OCI-LY1 (cell line): ENCODE measurements around the gene TXNL4B.

Source experiments
- H2AFZ ChIP-seq: fragments of 200-600 bp; sonication (generic), shearing (Covaris generic); 2 replicates; pipeline ENCODE4 v1.6.0; 2014; ENCODE audit warnings: antibody characterized with exemption, mild to moderate bottlenecking, low read length
- H3F3A ChIP-seq: fragments of 200-600 bp; sonication (generic), shearing (Covaris generic); 2 replicates; pipeline ENCODE4 v1.6.0; 2014; ENCODE audit warnings: mild to moderate bottlenecking, antibody characterized with exemption, low read length, moderate library complexity; ENCODE audit not compliant: insufficient read depth
- H3K27ac ChIP-seq: fragments of 200-600 bp; sonication (generic); 2 replicates; pipeline ENCODE4 v1.5.1; 2014; ENCODE audit warnings: low read length, mixed run types, mild to moderate bottlenecking, low read depth; ENCODE audit not compliant: poor library complexity, severe bottlenecking
- H3K27me3 ChIP-seq: fragments of 200-600 bp; sonication (generic); 2 replicates; pipeline ENCODE4 v1.6.0; 2014; ENCODE audit warnings: antibody characterized with exemption, mild to moderate bottlenecking, low read length, moderate library complexity; ENCODE audit not compliant: insufficient read depth
- H3K36me3 ChIP-seq: fragments of 200-600 bp; sonication (generic); 2 replicates; pipeline ENCODE4 v1.6.1; 2014; ENCODE audit warnings: mild to moderate bottlenecking, antibody characterized with exemption, low read length, moderate library complexity, mixed read lengths; ENCODE audit not compliant: insufficient read depth
- H3K4me1 ChIP-seq: fragments of 200-600 bp; sonication (generic); 2 replicates; pipeline ENCODE4 v1.5.1; 2014; ENCODE audit warnings: mild to moderate bottlenecking, low read length, moderate library complexity; ENCODE audit not compliant: insufficient read depth, severe bottlenecking
- H3K4me2 ChIP-seq: fragments of 200-600 bp; sonication (generic), shearing (Covaris generic); 2 replicates; pipeline ENCODE4 v1.6.1; 2014; ENCODE audit warnings: low read length
- H3K4me3 ChIP-seq: fragments of 200-600 bp; sonication (generic); 2 replicates; pipeline ENCODE4 v1.5.1; 2014; ENCODE audit warnings: low read length, low read depth, mild to moderate bottlenecking, mixed read lengths; ENCODE audit not compliant: poor library complexity, severe bottlenecking
- H3K79me2 ChIP-seq: fragments of 200-600 bp; shearing (Covaris generic); 2 replicates; pipeline ENCODE4 v1.6.1; 2016; ENCODE audit warnings: mixed run types, low read length, mixed read lengths; ENCODE audit not compliant: insufficient read depth
- H3K9ac ChIP-seq: fragments of 200-600 bp; sonication (generic), shearing (Covaris generic); 2 replicates; pipeline ENCODE4 v1.6.1; 2014; ENCODE audit warnings: mild to moderate bottlenecking, low read length, mixed read lengths
- H3K9me2 ChIP-seq: fragments of 200-600 bp; sonication (generic), shearing (Covaris generic); 2 replicates; pipeline ENCODE4 v1.6.1; 2014; ENCODE audit warnings: low read depth, mild to moderate bottlenecking, low read length, mixed read lengths
- H3K9me3 ChIP-seq: fragments of 200-600 bp; shearing (Covaris generic); 2 replicates; pipeline ENCODE4 v1.6.1; 2014; ENCODE audit warnings: low read length, mixed read lengths
- H4K20me1 ChIP-seq: fragments of 200-600 bp; sonication (generic), shearing (Covaris generic); 2 replicates; pipeline ENCODE4 v1.6.0; 2016; ENCODE audit warnings: mild to moderate bottlenecking, low read length; ENCODE audit not compliant: insufficient read depth
- EZH2 ChIP-seq: fragments of 200-600 bp; sonication (generic), shearing (Covaris generic); IDR thresholded peaks from 2 replicates; pipeline ENCODE4 v1.8.0; 2017; ENCODE audit warnings: borderline replicate concordance, mixed run types, mild to moderate bottlenecking, antibody characterized with exemption, low read length, moderate library complexity, mixed read lengths
- TF ChIP-seq, protein P1 (sequence below): fragments of 200-600 bp; sonication (generic), shearing (Covaris generic); IDR thresholded peaks from 2 replicates; pipeline ENCODE4 v1.5.1; 2017; ENCODE audit warnings: mild to moderate bottlenecking, antibody characterized with exemption, low read length, moderate library complexity, mixed read lengths

TXNL4B gene

GRCh38 chr16:72122916-72123315 is 29.5 kb upstream of the TXNL4B start:
- Histone ChIP-seq H2AFZ (no peak overlapping the region), H3K9me3 (no peaks in the 10 kb centered on the region), H3K4me2 (no peak overlapping the region), H3F3A (no peaks in the 10 kb centered on the region), H3K36me3 (no peaks in the 10 kb centered on the region), H4K20me1 (no peaks in the 10 kb centered on the region), H3K4me3 (no peak overlapping the region), H3K9me2 (no peaks in the 10 kb centered on the region), H3K27ac (no peak overlapping the region), H3K79me2 (no peaks in the 10 kb centered on the region), H3K27me3 (no peaks in the 10 kb centered on the region), H3K9ac (no peak overlapping the region), H3K4me1 (no peaks in the 10 kb centered on the region)
- TF ChIP-seq, protein P1, sequence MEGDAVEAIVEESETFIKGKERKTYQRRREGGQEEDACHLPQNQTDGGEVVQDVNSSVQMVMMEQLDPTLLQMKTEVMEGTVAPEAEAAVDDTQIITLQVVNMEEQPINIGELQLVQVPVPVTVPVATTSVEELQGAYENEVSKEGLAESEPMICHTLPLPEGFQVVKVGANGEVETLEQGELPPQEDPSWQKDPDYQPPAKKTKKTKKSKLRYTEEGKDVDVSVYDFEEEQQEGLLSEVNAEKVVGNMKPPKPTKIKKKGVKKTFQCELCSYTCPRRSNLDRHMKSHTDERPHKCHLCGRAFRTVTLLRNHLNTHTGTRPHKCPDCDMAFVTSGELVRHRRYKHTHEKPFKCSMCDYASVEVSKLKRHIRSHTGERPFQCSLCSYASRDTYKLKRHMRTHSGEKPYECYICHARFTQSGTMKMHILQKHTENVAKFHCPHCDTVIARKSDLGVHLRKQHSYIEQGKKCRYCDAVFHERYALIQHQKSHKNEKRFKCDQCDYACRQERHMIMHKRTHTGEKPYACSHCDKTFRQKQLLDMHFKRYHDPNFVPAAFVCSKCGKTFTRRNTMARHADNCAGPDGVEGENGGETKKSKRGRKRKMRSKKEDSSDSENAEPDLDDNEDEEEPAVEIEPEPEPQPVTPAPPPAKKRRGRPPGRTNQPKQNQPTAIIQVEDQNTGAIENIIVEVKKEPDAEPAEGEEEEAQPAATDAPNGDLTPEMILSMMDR = no peak
- no peak for TF ChIP-seq EZH2

- TF ChIP-seq, protein P1 = no peak
- TF ChIP-seq EZH2 = no peak
- H3K27ac ChIP-seq = no peak overlapping the region
- H3K9me2 ChIP-seq = no peaks in the 10 kb centered on the region
- H4K20me1 ChIP-seq = no peaks in the 10 kb centered on the region
- no peaks in the 10 kb centered on the region for H3K9me3 ChIP-seq
- H3K9ac ChIP-seq = no peak overlapping the region
- no peaks in the 10 kb centered on the region for H3K4me1 ChIP-seq
- H3K27me3 ChIP-seq = no peaks in the 10 kb centered on the region
- H2AFZ ChIP-seq = no peak overlapping the region
- no peaks in the 10 kb centered on the region for H3K79me2 ChIP-seq
- H3K4me2 ChIP-seq = no peak overlapping the region
- no peaks in the 10 kb centered on the region for H3F3A ChIP-seq
- no peaks in the 10 kb centered on the region for H3K36me3 ChIP-seq
- no peak overlapping the region for H3K4me3 ChIP-seq
These were observed 28.9 kb upstream of the TXNL4B start for GRCh38 chr16:72122308-72122707.

DNA sequence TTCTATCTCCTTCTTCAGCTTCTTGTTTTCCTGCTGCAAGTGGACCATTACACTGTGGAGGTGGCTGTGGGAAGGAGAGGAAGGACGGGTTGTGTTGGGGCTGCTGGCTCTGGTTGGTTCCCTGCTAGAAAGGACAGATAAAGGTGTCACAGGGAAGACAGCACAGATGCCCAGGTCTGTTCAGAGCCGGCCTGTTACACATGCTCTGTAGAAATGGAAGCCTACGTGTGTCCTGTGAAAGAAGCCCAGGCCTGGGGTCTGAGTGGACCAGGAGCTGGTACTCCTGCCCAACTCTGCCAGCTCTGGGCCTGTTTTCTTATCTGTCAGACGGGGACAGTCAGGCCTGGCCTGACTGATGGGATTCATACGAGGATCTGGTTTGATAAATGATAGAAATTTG is 26.6 kb upstream of the TXNL4B start:
- no peaks in the 10 kb centered on the region for H3K27me3 ChIP-seq
- no peaks in the 10 kb centered on the region for H3K9me3 ChIP-seq
- H3K36me3 ChIP-seq = no peaks in the 10 kb centered on the region
- H3K9ac ChIP-seq = no peak overlapping the region
- no peak overlapping the region for H2AFZ ChIP-seq
- H3K9me2 ChIP-seq = no peaks in the 10 kb centered on the region
- H3K4me1 ChIP-seq = no peaks in the 10 kb centered on the region
- H3K4me2 ChIP-seq = no peak overlapping the region
- no peaks in the 10 kb centered on the region for H4K20me1 ChIP-seq
- H3F3A ChIP-seq = no peaks in the 10 kb centered on the region
- no peak overlapping the region for H3K4me3 ChIP-seq
- no peak overlapping the region for H3K27ac ChIP-seq
- no peaks in the 10 kb centered on the region for H3K79me2 ChIP-seq
- no peak for TF ChIP-seq EZH2
- TF ChIP-seq, protein P1 = no peak
